GM04504 (cell line): ENCODE measurements around the gene TAGLN3.
A peak's percentile ranks its signal among the peaks of the same experiment; 100 is the strongest.
"Not testable (repeated sequence)": the region's sequence is repeated elsewhere in the genome, so short reads cannot be mapped to it uniquely, and the experiment has no call there.

Source experiments
- DNase-seq: peaks from one replicate; pipeline ENCODE4 v3.0.0-alpha.2; 2012; ENCODE audit warnings: low read depth

The TAGLN3 gene

DNA sequence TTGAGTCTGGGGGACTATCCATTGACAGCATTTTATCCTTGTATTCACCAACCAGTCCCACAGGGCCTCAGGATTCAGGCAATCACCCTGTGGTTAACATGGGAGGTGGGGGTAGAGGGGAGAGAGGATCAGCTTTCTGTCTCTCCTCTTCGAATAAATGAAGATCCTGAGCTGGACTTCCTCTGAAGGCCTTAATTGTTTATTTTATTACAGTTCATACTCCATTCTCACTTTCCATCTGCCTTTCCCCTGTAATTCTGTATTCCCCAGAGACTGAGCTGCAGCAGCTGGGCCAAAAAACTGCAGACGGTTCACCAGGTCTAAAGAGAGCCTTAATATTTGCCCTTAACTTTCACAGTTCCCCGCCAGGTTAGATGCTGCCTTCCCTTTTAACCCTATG, 11.9 kb downstream of the TAGLN3 start:
- no peak for DNase-seq

DNA sequence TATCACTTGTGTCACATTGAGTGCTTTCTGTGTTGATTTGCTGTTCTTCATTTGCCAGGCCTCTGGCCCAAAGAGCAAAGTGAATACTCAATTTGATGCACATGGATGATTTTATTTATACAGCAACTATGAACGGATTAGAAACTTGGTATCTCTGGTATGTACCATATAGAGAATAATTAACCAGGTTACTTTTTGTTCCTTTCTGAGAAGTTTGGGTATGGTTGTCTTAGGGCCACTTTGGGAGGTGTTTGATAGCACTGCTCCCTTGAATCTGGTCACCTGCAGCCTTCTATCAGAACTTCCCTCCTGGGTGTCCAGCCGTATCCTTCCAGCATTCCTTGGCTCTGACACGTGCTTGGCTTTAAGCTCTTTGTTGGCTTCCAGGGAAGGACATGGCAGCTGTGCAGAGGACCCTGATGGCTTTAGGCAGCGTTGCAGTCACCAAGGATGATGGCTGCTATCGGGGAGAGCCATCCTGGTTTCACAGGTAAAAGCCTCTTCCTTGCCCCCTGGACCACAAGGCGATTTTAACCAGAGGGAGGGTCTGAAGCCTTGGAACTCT, 12.7 kb downstream of the TAGLN3 start:
- no peak for DNase-seq

DNA sequence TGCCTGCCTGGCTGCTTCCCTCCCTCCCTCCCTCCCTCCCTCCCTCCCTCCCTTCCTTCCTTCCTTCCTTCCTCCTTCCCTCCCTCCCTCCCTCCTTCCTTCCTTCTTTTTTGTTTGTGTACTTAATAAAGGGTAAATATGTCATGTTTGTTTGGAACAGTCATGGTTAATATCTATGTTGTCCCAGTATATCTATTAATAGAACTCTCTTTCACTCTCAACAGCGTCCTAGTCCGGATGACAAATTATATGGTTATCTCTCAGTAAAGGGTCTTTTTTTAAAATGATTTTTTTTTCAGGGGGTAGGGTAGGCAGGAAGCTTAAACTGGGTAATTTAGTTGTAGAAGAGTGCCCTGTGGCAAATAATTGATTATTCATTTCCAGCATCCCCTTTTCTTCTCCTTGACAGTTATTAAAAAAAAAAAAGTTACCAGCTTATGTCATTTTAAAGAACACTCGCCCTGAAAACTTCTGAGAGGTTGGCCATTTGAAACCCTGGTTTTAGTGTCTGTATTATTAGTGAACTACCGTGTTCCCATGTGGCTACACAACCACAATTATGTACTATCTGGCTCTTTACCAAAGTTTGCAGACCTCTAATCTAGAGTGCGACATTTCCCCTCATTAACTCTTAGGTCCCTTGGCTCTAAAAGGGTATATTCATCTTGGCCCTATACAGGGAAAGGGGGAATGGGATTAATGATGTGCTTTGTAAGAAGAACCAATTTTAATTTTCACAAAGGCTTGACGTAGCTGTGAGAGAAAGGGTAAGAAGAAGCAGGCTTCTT, 13.7 kb downstream of the TAGLN3 start:
- no peak for DNase-seq

DNA sequence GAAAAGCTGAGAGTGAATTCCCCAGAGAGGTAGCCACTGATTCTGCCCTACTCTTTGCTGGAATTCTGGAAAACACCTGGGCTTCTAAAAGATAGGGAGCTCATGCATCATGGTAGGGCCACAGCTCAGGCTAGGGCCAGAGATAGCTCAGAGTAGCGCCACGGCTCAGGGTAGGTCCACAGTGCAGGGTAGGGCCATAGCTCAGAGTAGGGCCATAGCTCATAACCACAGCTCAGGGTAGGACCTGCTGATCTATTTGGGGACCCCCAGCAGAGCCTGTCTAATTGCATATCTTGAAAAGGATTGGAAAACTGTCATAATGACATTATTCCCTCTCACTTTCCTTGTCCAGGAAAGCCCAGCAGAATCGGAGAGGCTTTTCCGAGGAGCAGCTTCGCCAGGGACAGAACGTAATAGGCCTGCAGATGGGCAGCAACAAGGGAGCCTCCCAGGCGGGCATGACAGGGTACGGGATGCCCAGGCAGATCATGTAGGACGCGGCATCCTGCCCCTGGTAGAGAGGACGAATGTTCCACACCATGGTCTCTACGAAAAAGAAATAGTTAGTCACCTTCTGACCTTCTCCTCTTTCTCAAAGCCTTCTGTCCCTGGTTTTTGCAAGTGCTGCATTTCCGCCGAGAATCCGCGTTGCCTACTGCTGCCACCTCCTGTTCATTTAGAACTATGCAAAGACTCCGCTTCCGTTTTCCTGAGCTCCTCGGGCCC, 14.5 kb downstream of the TAGLN3 start:
- DNase-seq = no peak

DNA sequence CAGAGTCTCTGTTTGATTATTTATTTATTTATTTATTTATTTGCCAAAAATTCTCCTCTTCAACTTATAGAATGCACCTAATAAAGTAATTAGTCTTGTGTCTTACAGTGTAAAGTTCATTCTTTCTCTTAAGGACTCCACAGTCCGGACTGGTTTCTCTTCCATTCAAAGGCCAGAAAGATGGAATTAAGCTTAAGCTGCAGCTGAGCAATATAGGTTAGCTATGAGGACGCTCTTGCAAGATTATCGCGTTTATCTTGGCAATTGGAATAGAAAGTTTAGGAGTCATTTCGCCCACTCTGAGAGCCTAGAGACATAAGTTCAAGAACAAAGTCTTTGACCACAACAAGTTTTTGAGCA, 15.0 kb downstream of the TAGLN3 start:
- no peak for DNase-seq

DNA sequence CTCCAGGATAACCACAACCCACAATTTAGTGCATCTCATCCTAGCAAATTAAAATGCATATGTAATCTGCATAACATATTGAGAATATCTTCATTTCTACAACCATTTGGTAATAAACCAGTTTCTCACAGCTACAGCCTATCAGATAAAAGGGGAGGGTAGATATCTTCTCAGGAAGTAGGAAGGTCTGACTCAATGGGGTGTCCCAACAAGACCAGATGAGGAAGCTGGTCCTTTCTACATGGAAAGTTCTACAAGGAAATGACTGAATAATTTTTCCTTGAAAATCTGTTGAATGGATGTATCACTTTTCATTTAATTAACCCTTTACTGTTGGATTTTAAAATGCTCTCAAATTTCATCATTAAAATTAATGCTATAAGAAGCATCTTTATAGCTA, 18.4 kb downstream of the TAGLN3 start:
- no peak for DNase-seq

DNA sequence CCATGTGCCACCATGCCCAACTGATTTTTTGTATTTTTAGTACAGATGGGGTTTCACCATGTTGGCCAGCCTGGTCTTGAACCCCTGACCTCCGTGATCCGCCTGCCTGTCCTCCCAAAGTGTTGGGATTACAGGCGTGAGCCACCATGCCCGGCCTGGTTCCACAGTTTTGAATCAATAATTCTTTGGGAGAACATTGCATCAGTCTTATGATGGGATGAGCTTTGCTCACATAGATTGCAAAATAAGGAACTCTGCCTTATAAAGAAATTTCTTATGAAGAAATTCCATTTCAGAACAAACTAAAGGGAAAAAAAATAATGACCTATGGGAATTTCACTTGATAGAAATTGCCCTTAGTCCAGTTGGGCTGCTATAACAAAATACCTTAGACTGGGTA, 20.0 kb downstream of the TAGLN3 start:
- DNase-seq = no peak

DNA sequence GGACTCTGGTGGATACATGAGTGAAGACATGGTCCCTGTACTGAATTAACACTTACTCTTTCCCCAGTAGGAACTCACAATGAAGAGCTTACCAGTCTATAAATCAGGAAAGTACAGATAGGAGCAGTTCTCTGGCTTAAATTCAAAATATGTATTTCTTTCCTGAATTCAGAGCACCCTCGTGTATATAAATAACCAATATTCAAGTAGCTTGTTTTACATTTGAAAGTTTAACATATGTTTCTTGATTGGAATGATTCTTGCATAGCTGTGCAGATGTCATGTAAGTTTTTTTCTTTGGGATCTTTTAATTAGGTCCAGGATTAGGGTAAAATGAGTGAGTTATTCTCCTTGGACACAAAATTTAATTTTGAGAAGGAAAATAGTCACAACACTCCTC, 21.0 kb downstream of the TAGLN3 start:
- DNase-seq = no peak

DNA sequence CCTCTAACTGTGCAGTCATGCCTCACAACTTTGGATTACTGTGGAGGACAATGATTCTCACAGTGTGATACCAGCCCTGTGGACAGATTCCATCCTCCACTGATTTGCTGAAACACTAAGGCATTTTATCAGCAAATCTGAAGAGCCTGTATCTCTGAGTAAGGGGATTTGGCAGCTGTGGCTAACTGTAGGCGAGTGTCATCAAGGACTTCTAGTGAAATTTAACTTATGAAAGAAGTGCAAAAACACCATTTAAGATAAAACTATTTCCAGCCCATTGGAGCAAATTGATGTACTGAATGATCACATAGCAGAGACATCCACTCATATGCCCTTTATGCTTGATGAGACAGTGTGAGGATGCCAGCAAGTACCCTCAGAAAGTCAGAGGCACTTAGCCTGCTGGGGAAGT, 22.0 kb downstream of the TAGLN3 start:
- DNase-seq = no peak

DNA sequence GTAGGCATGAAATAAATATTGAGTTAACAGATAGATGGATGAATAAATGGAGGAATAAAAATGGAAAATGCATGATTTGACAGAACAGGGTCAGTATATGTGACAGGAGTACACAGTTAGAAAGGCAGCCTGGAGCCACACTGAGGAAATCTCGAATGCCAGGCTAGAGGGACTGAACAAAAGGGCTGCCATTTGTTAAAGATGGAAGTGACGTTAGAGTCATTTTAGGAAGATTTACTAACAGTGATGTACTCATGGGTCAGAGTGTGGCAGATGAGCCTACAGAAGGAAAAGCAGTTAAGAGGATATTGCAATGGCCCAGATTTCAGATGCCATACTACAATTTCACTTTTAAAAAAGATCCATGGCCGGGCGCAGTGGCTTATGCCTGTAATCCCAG, 28.4 kb downstream of the TAGLN3 start:
- no peak for DNase-seq

DNA sequence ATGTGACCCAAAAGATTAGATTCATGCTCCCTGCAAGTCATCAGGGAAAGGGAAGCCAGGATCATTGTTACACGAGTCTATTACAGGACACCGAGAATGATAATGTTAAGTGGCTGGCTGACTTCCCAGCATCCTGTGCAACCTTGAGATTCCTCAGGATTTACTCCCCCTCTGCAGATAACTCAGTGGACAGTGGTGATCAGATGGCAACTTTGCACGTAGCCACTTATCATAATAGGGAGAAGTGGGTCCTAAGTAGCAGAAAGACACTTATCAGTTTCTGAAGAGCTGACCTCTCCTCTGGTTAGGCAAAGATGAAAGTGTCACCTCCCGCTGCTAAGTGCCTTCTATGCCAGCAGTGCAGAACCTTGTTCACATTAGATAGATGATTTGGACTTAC, 29.1 kb downstream of the TAGLN3 start:
- no peak for DNase-seq

DNA sequence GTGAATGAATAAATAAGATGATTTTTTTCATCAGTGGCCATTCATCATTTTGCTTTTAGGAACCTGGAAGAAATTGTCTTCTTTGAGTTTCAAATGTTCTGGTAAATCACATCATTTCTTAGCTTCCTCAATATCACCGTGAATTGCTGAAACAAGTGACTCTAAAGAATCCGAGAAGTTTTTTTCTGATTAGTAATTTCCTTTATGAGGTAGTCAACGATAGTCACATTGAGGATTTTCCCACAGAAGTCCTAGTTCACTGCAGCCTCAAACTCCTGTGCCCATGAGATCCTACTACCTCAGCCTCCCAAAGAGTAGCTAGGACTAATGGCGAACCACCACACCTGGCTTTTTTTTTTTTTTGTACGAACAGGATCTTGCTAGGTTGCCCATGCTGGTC, 32.2 kb downstream of the TAGLN3 start:
- DNase-seq = no peak

DNA sequence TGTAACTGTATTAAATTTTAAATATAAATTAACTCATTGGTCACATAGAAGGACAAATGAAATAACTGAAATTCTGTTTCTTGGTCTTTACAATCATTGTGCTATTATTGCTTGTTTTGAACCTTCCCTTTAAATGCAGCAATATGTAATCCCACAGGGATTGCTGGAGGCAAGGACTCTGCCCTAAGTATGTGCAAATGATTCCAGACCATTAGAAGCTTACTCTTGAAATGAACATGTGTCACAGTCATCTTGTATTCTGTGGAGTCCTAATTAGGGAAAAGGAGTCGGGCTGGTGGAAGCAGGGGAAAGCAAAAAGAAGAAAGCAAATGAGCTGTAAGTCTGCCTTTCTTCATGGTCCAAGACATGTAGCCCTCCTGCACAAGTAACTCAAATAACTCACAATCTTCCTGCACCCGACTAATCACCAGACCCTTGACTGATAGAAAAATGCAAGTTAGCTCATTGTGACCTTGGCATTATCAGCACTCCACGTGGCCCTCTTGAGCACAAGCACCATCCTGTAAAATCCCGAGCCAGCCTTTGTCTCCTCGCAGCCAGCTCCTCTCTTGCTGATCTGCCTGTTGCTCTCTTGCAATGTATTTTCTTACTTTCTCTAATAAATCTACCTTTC, 33.5 kb downstream of the TAGLN3 start:
- DNase-seq = no peak

DNA sequence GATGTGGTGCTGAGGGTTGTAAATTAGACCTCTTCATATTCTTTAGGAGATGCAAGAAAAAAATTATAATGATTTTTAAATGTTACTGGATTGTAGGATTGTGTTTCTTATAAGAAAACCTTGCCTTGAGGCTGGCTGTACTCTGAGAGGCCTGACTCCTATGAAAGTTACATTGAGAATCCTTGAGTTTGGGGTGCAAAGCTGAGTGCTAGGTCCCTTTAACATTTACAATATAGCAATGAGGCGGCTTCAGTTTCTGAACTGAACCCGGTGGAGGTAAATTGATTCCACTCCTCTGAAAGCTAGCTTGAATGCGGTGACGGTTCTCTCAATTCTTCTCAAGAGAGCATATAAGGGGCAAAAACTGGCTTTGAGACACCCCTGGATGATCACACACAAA, 35.7 kb downstream of the TAGLN3 start, which contains the start of gene TMPRSS7:
Gene TMPRSS7, plus strand, starts transcription at position 301 of the 400 bp plus-strand sequence. CDS start 110 bp downstream, outside the sequence.
- no peak for DNase-seq

DNA sequence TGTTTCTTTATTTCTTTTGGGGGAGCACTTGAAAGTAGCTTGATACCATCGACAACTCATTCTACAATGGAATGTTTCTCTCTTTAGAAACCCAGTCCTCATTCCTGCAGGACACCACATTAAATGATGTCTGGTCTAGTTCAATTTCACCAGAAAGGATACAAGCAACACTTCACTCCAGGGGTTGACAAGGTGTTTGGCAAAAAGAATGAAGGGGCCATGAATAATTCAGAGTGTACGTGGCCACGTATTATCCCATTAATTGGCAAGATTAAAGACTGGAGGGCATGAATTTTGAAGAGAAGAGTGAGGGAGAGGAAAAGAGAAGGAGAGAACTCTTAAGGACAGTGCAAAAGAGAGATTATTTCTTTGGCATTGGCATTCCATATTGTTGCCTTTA, 36.5 kb downstream of the TAGLN3 start:
- no peak for DNase-seq

DNA sequence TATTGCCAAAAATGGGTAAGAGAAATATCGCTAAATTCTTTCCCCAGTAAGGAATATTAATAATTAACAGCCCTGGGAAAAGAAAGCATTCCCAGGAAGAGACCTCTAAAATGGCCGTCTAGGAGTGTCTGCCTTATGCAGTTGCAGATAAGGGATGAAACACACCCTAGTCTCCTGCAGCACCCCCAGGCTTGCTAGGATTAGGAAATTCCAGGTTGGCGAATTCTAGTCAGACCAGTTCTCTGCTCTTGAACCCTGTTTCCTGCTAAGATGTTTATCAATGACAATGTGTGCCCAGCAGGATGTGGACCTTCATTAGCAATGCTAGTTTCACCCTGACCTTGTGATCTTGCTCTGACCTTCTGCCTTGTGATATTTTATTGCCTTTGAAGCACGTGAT, 38.5 kb downstream of the TAGLN3 start:
- DNase-seq = not testable (repeated sequence)

DNA sequence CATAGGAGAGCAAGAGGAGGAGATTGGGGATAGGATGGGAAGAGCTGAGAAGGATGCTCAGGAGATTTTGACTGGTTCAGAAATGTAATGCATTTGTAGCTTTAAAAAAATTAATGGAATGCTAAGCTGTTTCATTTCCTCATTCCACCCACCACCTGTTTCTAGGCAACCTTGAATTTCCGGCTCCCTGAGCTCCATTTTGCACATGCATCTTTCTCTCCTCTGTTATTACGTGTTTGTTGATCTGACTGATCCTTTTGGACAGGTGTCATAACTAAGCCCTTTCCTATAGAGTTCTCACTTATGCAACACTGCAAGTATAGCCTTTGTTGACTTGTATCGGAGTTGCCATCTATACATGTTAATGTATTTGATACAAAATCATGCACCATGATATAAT, 40.1 kb downstream of the TAGLN3 start:
- no peak for DNase-seq

DNA sequence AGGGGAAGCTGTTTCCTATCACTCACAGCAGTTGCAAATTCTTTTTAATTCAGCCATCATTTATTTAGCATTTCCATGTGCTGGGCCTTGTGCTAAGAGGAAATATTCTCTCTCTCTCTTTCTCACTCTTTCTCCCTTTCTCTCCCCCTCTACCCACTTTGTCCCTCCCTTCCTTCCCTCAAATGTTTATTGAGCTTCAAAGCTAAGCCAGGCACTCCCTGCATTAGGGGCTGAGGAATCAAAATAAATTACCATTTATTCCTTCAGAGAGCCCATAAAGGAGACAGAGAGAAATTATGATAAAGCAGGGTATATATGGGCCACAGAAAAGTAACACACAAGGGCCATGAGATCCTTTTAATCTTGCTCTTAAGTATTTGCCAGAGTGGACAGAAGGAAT, 42.6 kb downstream of the TAGLN3 start:
- DNase-seq = no peak

DNA sequence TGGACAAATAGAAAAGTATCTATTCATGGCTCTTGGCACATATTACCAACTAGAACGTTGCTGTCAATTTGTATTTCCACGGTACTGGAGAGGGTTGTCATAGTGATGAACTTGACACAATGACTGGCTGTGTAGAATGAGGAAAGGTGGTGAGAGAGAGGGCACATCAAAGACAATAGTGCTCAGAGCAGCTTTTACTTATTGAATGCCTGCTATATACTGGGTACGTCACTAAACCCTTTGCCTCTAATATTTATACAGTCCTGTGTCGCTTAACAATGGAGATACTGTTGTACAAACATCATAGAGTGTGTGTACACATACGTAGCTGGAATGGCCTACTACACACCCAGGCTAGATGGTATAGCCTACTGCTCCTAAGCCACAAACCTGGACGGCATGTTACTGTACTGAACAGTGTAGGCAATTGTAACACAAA, 44.1 kb downstream of the TAGLN3 start:
- DNase-seq = no peak

DNA sequence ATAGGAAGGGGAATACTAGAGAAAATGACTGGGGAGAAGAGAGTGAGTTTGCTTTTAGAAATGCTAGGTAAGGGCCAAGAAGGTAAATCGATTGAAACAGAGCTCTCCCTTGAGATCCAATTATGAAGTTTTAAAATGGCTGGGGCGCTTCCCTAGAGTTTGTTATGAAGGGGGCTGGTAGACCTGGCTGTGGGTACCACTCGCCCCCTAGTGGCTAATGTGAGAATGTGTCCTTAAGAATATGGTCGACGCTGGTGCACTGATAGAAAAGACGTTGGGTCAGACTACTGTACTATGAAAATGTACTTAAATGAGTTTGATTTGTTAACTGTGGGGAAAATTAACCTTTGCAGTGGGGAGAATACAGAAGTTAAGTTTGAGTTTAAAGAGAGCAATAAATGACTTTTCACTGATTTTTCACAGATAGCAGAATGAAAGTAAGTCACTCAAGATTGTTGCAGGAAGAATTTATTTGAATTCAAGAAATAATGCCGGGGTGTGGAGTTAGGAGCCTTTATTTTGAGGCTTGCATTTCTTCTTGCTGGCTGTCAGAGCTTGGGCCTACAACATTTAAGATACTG, 45.0 kb downstream of the TAGLN3 start:
- peak; percentile 32 for DNase-seq

DNA sequence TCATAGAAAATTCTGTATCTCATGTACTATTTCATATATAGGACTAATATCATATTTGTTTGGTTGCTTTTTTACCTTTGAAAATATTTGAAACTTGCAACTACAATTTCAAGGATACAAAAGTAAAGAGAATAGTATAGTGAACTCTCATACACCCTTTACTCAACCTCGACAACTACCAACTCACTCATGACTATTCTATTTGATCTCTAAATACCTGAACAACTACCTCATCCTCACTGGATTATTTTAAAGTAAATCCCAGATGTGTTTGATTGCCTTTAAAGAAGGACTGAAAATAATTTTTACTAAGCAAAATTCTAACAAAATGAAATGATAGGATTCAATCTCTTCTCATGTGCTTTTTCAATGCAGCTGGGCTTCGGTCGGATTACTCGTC, 47.9 kb downstream of the TAGLN3 start:
- DNase-seq = no peak

DNA sequence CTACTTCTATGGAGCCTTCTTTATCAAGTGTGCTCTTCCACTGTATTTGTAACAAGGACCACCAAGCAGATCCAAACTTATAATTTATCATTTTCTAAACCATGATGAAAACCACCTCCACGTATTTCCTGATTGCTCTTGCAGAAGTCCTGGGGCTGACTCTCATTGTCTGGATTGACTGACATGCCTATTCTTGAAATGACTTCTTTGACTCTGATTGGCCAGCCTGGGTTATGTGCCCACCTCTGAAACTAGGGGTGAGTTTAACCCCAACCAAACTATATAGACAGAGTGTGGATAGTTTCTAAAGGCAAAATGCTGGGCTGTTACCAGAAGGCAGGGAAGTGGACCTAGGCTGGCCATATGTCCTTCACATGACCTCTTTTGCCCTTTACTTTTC, 48.5 kb downstream of the TAGLN3 start:
- no peak for DNase-seq
